Right renal cortex interstitium (tissue), 3 donors: Measurements from ENCODE around the gene NOTCH1. TPM values are rescaled to one million over a fixed set of nuclear protein-coding genes. Genes with fewer than 3 reads are reported as not detected.

Source experiments
- DNase-seq, 3 donors: peaks; one replicate each; pipeline ENCODE4 v3.0.0-alpha.2; 2013; ENCODE audit warnings: low read depth in 3 of 3, low spot score in 2 of 3
- polyA plus RNA-seq, 3 donors: library from polyadenylated mRNA; unstranded; fragments of 120-200 nt; gene quantifications; one replicate each; pipeline ENCODE4 v1.2.1, GENCODE V29; 2013; ENCODE audit not compliant: insufficient read length in 3 of 3

The NOTCH1 gene
- polyA plus RNA-seq, 3 donors: 21.0 to 24.5 (median 22.3) TPM

DNA sequence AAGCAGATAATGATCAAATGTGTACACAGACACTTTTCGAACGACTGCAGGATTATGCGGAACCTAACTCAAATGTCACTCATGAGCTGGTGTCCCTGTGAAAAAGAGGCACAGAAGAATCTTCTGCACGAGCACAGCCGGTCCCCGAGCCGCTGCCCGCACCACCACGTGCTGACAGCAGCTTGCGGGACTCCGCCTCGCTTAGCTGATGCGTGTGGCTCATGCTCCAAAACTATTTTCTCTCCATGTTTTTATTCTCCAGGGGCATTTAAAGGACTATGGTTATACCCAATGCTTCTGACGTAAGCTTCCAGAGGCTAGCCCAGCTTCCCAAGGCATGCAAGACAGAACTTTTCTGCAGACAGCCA is 72.5 kb downstream of the NOTCH1 start:
- DNase-seq: no peak

DNA sequence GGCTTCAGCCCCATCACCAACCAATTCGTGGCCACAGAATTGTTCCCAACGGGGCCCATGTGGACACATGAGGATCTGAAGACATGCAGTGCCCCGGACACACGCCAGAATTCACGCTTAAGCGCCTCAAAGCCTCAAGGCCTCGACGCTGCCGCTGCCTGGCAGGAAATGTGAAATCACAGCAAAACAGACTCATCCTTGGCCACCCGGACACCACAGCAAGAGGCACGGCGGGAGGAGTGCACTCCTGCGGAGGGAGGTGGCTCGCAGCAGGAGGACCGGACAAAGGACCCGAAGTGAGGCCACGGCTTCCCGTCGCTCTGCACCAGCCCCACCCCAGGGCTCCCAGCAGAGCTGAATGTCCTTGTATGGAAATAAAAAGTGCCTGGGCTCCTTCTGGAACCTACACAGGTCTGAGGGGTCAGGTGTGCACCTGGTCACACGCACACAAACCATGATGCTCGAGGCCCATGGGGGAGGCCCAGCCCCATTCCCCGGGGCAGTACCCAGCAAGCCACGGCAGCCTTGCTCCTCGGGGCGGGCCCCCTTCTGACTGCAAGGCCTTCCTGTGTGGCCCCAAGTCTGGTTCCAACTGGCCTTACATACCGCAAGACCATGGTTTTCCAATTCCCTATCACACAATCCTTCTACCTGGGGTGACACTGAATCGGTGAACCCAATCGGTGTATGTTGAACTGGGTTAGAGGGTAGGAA is 73.1 kb downstream of the NOTCH1 start:
- no peak for DNase-seq

DNA sequence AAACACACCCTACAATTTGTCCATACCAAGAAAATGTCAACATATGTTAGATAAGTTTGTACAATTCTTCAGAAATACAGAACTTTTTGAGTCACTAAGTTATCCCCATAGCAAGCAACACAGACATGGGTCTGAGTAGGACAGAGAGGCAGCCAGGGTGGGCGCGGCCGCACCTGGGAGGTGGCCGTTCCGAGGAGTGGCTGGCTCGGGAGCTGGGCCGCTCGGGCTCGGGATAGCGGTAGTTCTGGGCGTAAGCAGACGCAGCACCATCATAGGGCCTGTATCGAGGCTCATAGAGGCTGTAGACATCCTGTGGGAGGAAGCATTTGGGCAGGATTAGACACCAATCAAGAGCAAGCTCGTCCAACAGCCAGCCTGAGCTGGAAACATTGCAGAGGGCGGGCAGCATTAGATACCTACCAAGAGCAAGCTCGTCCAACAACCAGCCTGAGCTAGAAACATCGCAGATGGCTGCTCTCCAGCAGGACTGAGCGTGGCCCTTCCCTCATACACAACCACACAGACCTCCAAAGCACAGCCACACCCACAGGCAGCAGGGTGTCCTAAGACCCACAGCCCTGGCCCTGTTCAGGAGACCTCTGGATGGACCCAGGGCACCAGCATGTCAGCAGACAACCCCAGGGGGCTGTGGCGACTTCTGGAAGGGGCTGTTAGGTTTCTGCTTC is 73.9 kb downstream of the NOTCH1 start:
- no peak for DNase-seq

DNA sequence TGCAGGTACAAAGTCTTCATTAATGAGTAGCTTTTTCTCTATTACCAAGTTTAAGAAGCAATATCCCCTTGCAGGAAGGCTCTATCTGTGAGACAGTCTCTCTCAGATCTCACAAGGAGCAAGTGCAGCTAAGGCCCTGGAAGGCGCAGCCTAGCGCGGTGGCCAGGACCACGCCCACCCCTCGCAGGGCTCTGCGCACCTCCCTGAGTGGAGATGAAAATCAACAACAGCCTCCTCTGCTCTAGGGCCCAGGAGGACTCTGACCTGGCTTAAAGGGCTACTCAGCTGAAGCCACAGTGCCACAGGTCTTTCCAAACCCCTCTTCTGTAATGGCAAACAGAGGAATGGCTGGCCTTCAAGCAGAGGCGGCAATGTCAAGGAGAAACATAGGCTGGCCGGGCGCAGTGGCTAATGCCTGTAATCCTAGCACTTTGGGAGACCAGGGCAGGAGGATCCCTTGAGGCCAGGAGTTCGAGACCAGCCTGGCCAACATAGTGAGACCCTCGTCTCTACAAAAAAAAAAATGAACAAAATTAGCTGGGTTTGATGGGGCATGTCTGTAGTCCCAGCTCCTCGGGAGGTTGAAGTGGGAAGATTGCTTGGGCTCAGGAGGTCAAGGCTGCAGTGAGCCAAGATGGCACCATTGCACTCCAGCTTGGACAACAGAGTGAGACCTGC is 74.9 kb downstream of the NOTCH1 start:
- DNase-seq: no peak

DNA sequence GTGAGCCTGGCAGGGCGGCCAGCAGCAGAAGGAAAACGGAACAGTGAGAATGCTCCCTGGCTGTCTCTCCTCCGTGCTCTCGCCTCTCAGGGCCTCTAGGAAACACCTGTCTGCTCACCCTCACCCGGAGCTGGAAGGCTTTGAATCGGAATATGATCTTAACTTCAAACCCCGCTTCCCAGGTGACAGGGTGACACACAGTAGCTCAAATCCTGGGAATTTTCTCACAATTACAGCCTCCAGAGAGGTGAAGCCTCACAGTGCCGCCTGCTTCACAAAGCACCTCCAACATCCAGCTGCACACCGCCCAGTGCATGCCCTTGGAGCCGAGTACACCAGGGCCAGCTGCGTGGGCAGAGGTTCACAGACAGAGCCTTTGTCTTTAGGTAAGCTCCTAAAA is 75.5 kb downstream of the NOTCH1 start:
- no peak for DNase-seq

DNA sequence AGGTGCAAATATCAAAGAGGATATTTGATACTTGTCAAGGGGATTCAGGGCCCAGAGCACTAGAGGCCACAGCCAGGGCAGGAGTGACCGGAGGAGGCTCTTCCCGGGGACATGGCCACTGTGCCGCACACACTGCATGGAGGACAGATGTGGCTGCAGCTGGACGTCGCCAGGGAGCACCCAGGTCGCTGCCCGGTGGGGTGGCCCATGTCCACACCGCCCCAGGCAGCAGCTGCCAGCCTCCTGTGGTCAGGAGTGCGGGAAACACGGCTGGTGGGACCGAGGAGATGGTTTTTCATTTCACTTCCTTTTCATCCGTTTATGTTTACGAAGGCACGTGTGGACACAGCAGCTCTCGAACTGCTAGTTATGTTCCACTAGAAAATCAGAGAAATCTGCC is 78.1 kb downstream of the NOTCH1 start:
- no peak for DNase-seq

DNA sequence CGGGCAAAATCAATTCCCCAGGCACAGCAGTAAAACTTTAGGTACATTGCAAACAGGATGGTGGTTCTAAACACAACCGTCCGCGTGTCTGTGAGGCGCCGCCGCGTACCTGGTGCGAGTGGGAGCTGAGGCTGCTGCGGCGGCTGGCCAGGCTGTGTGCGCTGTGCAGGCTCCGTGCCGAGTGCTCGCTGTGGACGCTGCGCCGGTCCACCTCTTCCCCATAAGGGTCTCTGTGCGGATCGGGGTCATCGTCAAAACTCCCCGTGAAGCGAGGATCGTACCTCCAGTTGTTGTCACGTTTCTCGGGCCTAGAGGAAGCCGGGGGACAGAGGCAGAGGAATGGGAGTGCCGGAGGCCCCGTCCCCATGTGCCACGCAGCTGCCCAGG is 79.7 kb downstream of the NOTCH1 start:
- no peak for DNase-seq

DNA sequence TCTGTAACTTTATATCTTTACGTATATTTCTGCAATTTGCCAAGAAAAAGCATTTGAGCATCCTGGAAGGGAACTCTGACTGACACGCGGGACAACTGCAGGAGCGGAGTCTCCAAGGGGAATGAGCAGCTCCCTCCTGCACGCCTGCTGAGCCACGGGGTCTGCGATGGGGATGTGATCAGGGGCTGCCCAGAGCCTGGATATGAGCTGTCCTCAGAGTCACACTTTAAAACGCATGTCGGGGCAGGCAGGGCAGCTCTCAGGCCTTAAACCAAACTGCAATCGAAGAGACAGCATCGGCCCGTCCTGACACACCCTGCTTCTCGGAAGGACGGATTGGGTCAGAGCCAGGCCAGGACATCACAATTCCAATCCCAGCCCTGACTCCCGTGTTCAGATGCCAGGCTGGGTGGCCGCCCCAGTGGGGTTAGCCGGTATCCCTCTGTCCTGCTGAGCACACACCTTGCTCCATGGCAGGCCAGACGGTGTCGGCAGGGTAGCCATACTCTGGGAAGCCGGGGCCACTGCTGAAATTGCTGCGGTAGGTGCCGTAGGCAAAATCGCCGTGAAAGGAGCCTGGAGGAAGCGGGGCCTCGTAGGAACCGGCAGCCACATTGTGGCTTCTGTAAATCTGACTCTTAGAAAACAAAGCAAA is 80.2 kb downstream of the NOTCH1 start:
- DNase-seq: no peak

DNA sequence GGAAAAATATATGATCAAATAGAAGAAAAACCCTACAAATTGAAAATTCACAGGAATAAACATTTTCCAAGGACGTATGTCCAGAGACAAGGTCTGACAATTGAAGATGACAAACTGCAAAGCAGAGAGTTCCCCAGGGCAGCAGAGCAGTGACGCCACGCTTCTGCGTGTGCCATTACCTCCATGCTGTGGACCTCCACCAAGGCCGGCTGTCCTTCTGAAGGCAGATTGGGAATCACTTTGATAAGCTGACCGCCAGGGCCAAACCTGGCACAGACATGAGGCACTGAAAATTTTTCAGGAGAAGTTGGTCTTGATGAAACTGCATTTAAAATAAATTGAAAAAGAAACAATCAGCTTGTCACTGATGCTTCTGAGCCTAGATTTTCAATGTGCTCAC is 81.6 kb downstream of the NOTCH1 start:
- no peak for DNase-seq

DNA sequence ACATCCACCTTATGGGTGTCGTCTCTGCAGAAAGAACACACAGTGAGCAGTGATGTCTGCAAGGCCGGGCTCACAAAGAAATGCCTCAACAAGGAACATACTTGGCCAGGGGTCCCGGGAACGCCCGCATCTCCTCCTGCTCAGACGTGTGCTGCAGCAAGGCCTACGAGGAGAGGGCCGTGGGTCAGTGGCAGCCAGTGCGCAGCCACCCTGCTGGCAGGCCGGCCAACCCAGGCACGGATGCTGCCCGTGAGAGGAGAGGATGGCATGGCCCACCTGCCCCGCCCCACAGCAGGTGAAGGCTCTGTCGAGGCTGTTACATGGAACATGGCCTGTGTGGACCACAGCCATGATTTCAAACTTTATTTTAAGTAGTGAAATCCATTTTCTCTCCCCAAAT is 82.3 kb downstream of the NOTCH1 start:
- DNase-seq: no peak

DNA sequence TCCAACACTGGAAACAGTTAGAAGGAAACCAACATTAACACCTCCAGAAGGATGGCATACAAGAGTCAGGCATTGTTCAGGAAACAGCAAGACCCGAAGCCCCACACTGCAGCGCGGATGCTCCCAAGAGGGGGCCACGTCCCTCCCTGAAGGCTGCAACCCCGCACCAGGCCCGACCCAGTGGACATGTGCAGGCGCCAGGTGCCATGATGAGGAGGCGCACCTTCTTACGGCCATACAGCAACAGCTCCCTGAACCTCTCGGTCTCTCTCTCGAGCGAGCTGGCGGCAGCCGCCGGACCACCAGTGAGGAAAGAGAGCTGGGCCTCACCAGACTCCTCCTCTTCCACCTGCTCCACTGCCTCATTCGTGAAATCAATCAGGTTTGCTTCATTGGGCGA is 83.2 kb downstream of the NOTCH1 start:
- DNase-seq: no peak

DNA sequence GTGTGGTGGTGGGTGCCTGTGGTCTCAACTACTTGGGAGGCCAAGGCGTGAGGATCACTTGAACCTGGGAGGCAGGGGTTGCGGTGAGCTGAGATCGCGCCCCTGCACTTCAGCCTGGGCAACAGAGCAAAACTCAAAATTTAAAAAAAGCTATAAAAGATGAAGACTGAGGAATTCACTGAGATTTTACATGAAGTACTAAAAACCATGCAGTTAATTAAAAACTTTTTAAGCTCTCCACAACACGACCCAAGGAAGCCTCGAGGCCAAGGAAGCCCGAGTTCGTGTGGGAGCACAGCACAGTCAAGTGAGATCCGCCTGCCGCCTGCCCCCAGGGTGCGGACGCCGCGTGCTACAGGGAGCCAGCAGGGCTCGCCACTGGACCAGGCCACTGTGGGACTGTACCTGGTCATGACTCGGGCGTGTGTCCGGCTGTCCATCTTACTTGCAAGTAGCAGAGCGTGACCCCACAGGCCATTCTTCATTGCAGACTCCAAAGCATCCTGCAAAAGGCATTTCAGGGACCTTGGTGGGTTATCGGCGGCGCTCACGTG is 85.0 kb downstream of the NOTCH1 start:
- no peak for DNase-seq

DNA sequence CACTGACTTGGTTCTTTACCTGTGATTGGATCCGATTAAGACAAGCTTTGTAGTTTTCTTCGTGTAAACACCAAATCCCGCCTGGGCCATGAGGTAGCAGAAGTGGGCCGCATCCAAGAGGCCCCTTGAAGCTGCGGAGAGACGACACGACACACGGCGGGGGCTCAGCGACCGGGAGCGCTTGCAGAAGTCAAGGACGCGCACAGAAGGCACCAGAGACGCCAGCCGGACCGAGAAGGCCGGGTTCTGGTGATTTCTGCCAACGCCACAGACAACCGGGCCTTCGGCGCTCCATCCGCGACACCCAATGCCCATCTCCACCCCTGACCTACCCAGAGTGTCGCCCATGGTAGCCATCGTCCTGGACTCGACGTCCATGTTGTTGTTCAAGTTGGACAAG is 86.4 kb downstream of the NOTCH1 start:
- DNase-seq: no peak

DNA sequence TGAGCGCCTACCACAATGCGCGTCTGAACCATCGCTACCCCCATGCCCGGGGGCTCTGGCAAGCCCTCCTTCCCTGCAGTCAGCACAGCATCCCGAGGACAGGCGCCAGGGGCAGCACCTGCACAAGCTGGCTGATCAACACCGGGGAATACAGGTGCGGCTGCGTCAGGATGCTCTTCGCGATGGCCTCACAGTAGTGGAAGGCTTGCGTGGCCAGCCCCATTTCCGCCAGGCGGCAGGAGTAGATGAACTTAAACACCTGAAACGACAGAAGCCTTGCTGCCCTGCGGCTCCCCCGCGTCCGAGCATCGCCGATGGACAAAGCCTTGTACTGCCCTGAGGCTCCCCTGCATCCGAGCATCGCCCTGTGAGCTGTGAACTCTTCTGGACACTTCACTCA is 88.5 kb downstream of the NOTCH1 start:
- DNase-seq: no peak

DNA sequence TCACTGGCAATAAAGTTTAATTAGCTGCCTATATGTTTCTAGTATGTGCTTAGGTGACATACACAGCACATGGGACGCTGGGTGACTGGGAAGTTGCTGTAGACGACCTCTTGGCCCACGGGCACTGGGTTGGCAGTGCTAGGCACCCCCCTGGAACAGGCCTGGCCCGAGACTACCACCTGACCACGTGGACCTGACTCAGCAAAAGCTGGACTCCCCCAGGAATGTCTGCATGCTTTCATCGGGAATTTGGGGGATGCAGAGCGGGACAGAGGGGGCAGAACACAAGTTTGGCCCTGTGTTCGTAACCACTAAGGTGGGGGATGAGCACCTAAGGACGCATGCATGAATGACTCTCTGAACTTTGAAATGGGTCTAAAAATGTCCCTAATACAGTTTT is 89.6 kb downstream of the NOTCH1 start:
- DNase-seq: no peak

DNA sequence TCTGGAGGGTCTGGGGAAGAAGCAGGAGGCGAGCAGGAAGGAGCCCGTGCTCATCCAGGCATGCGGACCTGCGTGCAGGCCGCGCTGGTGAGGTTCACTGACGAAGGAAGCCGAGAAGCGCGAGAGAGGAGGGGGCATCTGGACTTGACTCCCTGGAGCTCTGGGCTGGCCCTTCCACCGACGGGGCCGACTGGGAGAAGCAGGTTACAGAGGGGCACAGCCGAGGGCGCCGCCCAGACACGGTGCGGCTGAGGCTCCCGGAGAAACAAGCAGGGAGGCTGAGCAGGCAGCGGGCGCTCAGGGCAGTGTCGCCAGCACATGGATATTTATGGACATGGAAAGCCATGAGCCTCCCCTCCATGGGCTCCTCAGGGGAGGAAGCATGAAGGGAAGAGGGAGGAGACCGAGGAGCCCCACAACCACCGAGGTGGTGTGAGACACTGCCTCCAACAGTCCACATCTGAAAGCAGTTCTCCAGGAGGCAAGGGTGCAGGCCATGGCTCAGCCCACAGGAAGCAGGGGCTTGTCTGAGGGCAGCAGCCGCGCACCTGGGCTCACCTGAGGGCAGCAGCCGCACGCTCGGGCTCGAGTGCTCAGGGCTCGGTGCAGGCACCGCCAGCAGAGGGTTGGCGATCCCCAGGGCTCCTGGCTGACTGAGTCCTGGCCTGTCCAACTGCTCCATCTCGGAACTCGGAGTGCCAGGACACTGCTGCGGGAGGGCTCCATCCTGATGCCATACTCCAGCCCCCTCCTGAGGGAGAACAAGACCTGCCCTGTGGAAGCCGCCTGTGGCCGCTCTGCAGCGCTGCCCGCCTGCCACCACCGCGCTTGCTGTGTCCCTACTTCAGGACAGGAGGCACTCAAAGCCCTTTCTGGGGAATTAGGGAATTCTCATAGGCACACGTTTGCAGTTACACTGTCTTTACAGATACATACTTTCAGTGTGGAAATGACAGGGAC is 90.5 kb downstream of the NOTCH1 start:
- DNase-seq: no peak

DNA sequence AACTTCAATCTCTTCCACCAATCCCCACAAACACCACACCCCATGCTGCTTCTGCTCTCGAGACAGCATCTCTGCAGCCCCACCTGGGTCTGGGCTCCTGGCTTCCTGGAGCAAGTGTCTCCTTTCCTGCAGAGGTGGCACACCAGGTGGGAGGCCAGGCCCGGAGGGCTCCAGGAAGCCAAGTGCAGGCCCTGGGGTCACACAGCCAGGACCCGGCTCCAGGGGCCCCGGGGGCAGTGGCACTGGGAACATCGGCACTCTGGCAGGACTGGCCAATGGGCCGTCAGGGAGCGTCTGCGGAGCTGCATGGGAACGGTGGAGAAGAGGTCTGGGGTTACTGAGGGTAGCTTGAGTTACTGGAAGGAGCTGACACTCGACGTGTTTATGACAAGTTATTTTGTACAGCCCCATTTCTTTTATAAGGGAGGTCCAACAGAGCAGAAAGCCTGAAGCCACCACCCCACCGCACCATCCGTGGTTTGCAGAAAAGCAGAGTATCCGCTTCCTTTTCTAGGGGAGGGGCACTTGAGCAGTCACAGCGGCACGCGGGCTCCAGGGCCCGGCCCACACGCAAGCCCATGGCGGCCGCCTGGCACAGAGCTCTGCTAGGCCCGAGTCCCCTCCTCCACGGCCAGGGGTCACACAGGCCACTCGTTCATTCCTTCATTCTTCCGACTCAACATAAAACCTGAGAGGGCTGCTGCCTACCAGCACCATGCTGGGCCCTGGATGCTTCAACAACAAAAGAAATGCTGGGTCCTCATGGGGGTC is 91.6 kb downstream of the NOTCH1 start:
- no peak for DNase-seq

DNA sequence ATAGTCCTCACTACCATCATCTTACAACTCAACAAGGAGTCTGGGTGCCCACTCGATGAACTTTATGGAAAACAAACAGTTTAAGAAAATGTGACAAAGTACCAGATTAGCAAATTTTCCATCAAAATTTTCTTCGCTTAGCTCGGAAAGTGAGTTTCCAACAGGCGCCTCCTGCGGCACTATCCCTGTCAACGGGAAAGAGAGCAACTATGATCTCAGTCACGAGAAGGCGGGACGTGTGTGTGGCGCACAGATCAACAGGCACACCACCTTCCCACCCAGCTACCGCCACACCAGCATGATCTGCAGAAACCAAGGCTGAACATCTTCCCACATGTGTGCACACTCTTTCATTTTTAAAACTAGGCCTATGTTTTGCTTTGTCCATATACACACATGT is 92.5 kb downstream of the NOTCH1 start:
- no peak for DNase-seq

DNA sequence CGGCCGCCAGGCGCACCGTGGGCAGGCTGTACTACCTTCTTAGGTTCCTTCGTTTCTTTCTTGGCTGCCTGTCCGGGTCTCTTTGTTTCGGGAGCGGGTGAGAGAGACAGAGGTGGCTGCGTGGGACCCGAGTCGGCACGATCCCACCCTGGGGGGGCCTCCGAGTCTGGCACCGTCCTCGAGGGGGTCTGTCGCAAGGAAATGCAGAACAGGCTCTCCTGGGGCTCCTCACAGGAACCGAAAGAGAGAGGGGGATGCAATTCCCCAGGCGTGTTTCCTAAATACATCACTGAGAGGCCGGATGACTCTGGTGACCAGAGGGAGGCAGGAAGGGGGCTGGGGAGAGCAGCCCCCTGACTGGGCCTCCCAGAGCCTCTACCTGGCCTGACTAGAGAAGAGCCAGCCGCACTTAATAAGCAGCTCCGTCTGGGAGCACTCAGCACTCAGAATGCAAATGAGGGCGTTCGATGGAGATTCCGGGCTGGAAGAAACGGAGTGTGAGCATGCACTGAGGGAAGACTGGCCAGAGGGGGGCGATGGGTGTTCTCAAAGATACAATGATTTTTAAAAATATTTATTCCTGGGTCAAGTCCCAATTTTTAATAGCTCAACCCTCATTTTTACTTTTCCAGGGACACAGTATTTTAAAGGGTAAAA is 94.5 kb downstream of the NOTCH1 start:
- no peak for DNase-seq
